Stomach (tissue), 9 donors: ENCODE results near the gene DLL4. TPM values are rescaled to one million over a fixed set of nuclear protein-coding genes. Genes with fewer than 3 reads are reported as not detected.

Source experiments
- DNase-seq, 2 donors: peaks; one replicate each; pipeline versions ENCODE4 v3.0.0 to v3.0.0-alpha.2; 2013 to 2019
- H3K27ac ChIP-seq, 5 donors: fragments of 200-600 bp in 4 of 5; sonication (generic) in 4 of 5; one replicate each; pipeline ENCODE4 v1.5.1; 2013 to 2019; ENCODE audit warnings: mild to moderate bottlenecking in 1 of 5, moderate library complexity in 1 of 5
- H3K27me3 ChIP-seq, 3 donors: fragments of 200-600 bp; sonication (generic); one replicate each; pipeline ENCODE4 v1.5.1; 2017 to 2019; ENCODE audit warnings: mixed run types in 1 of 3
- H3K36me3 ChIP-seq, 4 donors: fragments of 200-600 bp; sonication (generic); 1 replicate in 3 of 4; 2 replicates in 1 of 4; pipeline ENCODE4 v1.5.1; 2016 to 2019
- H3K4me1 ChIP-seq, 4 donors: fragments of 200-600 bp; sonication (generic); one replicate each; pipeline ENCODE4 v1.5.1; 2016 to 2019
- H3K4me3 ChIP-seq, 4 donors: fragments of 200-600 bp; sonication (generic) in 3 of 4; one replicate each; pipeline ENCODE4 v1.5.1; 2016 to 2019; ENCODE audit warnings: mild to moderate bottlenecking in 1 of 4
- H3K9me3 ChIP-seq, 4 donors: fragments of 200-600 bp; sonication (generic); one replicate each; pipeline ENCODE4 v1.5.1; 2016 to 2019
- EP300 ChIP-seq: sonication (generic); formaldehyde crosslinking; IDR thresholded peaks from one replicate; pipeline ENCODE4 v1.6.1; 2017; ENCODE audit warnings: antibody characterized with exemption
- POLR2A ChIP-seq, 4 donors: fragments of 450-650 bp; IDR thresholded peaks; one replicate each; pipeline ENCODE4 v1.6.1; 2016; ENCODE audit warnings: antibody characterized with exemption in 4 of 4, control low read depth in 2 of 4, mild to moderate bottlenecking in 1 of 4, moderate library complexity in 1 of 4
- POLR2AphosphoS5 ChIP-seq, 3 donors: sonication (generic); formaldehyde crosslinking; IDR thresholded peaks; one replicate each; pipeline ENCODE4 v1.6.1; 2016; ENCODE audit warnings: antibody characterized with exemption in 3 of 3
- WGBS, 5 donors: extraction: QIAGEN DNeasy Blood & Tissue Kit in 3 of 5; methylation state at CpG; one replicate each; pipeline versions ENCODE4 v1.1.5 to v1.1.7; 2013 to 2018; 5-methylcytosine and 5-hydroxymethylcytosine counted together
- intact Hi-C: fragments of 100-400 bp; cut with DNase I; formaldehyde crosslinking; loops from one replicate; pipeline ENCODE4 v1.15.1; 2023; ENCODE audit warnings: low total_unique reads
- polyA plus RNA-seq, 3 donors: library from polyadenylated mRNA; stranded (reverse); fragments of 200-250 nt; gene quantifications; one replicate each; pipeline ENCODE4 v1.2.3, GENCODE V29; 2013
- total RNA-seq, 5 donors: library from RNA; depleted of rRNA; stranded (reverse); fragments of >200 nt; gene quantifications; one replicate each; pipeline versions ENCODE4 v1.1.0 to v1.2.3, GENCODE V29; 2014 to 2016
- TF ChIP-seq, protein P1 (sequence below), 7 experiments: fragments of 450-650 bp in 4 of 7; fragments of 200-600 bp in 3 of 7; sonication (generic) in 3 of 7; IDR thresholded peaks; one replicate each; pipeline ENCODE4 v1.5.1; 2016 to 2019; ENCODE audit warnings: antibody characterized with exemption in 7 of 7, control low read depth in 2 of 7, mild to moderate bottlenecking in 1 of 7
- donor health status: healthy with polysubstance abuse.
- donor health status: Bipolar disorder and iron deficiency.
- donor health status: healthy.

The DLL4 gene
- total and polyA plus RNA-seq, 8 donors = 0.56 to 20.0 (median 2.0) TPM

DNA sequence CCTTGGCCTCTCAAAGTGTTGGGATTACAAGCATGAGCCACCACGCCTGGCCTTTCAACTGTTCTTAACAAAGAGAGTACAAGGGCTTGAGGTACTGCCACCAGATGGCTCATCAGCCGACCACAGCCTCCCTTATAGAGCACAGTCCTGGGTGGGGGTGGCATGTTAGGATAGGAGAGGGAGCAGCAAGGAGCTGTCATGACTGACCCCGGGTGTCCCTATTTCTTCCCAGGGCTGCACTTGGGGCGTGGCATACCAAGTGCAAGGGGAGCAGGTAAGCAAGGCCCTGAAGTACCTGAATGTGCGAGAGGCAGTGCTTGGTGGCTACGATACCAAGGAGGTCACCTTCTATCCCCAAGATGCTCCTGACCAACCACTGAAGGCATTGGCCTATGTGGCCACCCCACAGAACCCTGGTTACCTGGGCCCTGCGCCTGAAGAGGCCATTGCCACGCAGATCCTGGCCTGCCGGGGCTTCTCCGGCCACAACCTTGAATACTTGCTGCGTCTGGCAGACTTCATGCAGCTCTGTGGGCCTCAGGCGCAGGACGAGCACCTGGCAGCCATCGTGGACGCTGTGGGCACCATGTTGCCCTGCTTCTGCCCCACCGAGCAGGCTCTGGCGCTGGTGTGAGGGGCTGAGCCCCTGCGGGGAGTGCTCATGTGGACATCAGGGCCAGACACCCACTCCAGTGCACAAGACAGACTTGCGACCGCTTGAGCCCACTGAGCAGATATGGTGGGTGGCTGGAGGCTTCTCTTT is 26.2 kb downstream of the DLL4 start:
- TF ChIP-seq POLR2A (IDR thresholded peaks at IDR 0.05) (no peak), EP300 (no peak), POLR2AphosphoS5 (IDR thresholded peaks at IDR 0.05) (no peak)
- TF ChIP-seq, protein P1, sequence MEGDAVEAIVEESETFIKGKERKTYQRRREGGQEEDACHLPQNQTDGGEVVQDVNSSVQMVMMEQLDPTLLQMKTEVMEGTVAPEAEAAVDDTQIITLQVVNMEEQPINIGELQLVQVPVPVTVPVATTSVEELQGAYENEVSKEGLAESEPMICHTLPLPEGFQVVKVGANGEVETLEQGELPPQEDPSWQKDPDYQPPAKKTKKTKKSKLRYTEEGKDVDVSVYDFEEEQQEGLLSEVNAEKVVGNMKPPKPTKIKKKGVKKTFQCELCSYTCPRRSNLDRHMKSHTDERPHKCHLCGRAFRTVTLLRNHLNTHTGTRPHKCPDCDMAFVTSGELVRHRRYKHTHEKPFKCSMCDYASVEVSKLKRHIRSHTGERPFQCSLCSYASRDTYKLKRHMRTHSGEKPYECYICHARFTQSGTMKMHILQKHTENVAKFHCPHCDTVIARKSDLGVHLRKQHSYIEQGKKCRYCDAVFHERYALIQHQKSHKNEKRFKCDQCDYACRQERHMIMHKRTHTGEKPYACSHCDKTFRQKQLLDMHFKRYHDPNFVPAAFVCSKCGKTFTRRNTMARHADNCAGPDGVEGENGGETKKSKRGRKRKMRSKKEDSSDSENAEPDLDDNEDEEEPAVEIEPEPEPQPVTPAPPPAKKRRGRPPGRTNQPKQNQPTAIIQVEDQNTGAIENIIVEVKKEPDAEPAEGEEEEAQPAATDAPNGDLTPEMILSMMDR (IDR thresholded peaks at IDR 0.05) = no peak
- H3K9me3 ChIP-seq = no peaks in the 10 kb centered on the region
- peak overlapping the region in 1 of 4 donors; percentile 18 for H3K4me3 ChIP-seq
- H3K27me3 ChIP-seq = no peaks in the 10 kb centered on the region
- H3K4me1 ChIP-seq = peaks cover 18 to 51% (median 43%) of the 10 kb centered on the region in 4 donors
- H3K27ac ChIP-seq = peak overlapping the region in 1 of 5 donors; percentile 70
- no peak for DNase-seq
- 88 to 91% (median 90%) methylated on average over 12 to 20 of the region's 20 CpGs for WGBS, 5 donors
- intact Hi-C loops = no loop called here
- H3K36me3 ChIP-seq = no peaks in the 10 kb centered on the region

DNA sequence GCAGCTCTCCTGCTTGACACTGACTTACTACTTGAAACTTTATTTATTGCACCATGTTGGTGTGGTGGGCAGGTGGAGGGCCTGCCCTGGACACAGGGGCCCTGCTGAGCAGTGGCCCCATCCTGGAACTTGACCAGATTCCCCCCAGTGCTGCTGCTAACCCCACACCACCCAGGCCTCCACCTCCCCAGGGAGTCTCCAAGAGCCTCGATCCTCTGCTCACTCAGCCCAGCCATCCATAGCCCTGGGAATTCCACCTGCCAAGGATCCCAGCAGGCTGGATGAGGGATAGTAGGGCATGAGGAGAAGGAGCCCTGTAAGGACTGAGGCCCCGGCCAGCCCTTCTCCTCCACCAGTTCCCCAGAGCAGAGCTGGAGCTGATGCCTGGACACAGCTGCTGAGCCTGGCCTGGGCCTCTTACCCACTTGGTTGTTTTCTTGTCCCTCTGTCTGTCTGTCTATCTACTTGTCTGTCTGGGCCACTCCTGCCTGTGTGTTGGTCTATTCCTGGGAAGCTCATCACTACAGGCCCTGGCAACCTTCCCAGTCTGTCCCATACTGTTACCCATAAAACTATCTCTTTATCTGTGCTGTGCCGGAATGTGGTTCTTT is 26.9 kb downstream of the DLL4 start:
- no peaks in the 10 kb centered on the region for H3K9me3 ChIP-seq
- intact Hi-C loops = no loop called here
- H3K27ac ChIP-seq = peak overlapping the region in 3 of 5 donors; percentile 56 to 70 (median 62)
- DNase-seq = no peak
- peaks cover 24 to 51% (median 43%) of the 10 kb centered on the region in 4 donors for H3K4me1 ChIP-seq
- WGBS, 5 donors = 91 to 98% (median 92%) methylated on average over 3 of the region's 3 CpGs
- H3K27me3 ChIP-seq = no peaks in the 10 kb centered on the region
- H3K4me3 ChIP-seq = peak overlapping the region in 1 of 4 donors; percentile 18
- TF ChIP-seq, protein P1 (IDR thresholded peaks at IDR 0.05) = no peak
- TF ChIP-seq EP300 (no peak), POLR2A (IDR thresholded peaks at IDR 0.05) (no peak), POLR2AphosphoS5 (IDR thresholded peaks at IDR 0.05) (no peak)
- no peaks in the 10 kb centered on the region for H3K36me3 ChIP-seq

DNA sequence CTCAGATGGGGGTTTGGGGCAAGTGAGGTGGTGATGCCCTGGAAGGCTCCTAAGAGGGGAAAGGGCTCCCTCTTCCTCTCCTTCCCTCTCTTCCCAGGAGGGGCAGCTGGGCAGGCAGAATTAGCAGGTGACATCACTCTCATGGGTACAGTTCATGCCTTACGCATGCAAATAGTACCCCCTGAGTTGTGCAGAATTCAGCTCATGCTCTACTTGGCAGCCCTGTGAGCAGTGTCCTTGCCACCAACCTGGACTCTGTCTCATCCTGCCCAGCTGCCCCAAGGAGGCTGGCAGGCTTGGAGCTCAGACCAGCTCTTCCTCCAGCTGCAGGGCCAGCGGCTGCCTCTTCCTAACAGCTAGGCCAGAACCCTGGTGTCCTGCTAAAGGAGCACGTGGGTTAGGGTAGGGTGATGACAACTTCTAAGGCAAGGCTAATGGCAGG is 27.4 kb downstream of the DLL4 start:
- Histone ChIP-seq H3K27ac (peak overlapping the region in 3 of 5 donors; percentile 56 to 70 (median 62)), H3K27me3 (no peaks in the 10 kb centered on the region)
- intact Hi-C loops = no loop called here

DNA sequence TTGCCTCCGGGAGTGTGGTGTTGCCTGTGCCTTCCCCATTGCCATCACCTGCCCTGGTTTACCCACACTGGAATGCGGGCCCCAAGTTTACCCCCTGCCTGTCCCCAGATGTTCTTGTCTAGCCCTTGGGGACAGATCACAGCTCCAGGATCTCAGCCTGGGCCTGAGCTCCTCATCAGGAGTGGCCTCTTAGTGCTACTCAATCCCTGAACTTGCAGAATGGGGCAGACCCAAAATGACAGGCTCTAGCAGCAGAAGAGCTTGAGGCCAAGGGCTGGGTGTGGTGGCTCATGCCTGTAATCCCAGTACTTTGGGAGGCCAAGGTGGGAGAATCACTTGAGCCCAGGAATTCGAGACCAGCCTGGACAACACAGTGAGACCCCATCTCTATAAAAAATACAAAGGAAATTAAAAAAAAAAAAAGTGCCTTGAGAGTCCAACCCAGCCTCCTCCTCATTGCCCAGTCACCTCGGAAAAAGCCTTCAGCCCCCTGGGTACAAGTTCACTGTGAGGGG is 28.0 kb downstream of the DLL4 start:
- WGBS, 5 donors = 81 to 93% (median 86%) methylated on average over 4 of the region's 4 CpGs
- Histone ChIP-seq H3K4me1 (peaks cover 24 to 53% (median 42%) of the 10 kb centered on the region in 4 donors), H3K27ac (peak overlapping the region in 3 of 5 donors; percentile 56 to 70 (median 62)), H3K9me3 (no peaks in the 10 kb centered on the region), H3K4me3 (no peak overlapping the region), H3K27me3 (no peaks in the 10 kb centered on the region), H3K36me3 (no peaks in the 10 kb centered on the region)
- intact Hi-C loops = no loop called here
- TF ChIP-seq EP300 = no peak
- no peak for DNase-seq

More for the DNA sequence above, 27.4 kb downstream of the DLL4 start:
- Histone ChIP-seq H3K36me3 (no peaks in the 10 kb centered on the region), H3K4me1 (peaks cover 24 to 54% (median 43%) of the 10 kb centered on the region in 4 donors), H3K4me3 (no peak overlapping the region), H3K9me3 (no peaks in the 10 kb centered on the region)
- DNase-seq = no peak
- 91 to 100% (median 96%) methylated on average over 3 of the region's 3 CpGs for WGBS, 5 donors
- TF ChIP-seq EP300 (peak; percentile 27), POLR2AphosphoS5 (IDR thresholded peaks at IDR 0.05) (peak in 1 of 3 donors; percentile 4)
- TF ChIP-seq, protein P1 (IDR thresholded peaks at IDR 0.05) = no peak
